ENCODE data around the gene CXCL16.
"Not testable (repeated sequence)": the region's sequence is repeated elsewhere in the genome, so short reads cannot be mapped to it uniquely, and the experiment has no call there.

CXCL16 gene

GRCh38 chr17:4721203-4722135 lies 18.3 kb downstream of the CXCL16 start:
- DNase-seq (ENCODE audit: low read depth) = no peak

GRCh38 chr17:4720787-4721186 lies 18.9 kb downstream of the CXCL16 start:
- no peak for DNase-seq (ENCODE audit: low read depth)

GRCh38 chr17:4719684-4720221 lies 20.0 kb downstream of the CXCL16 start:
- no peak for DNase-seq (ENCODE audit: low read depth)

- no peak for DNase-seq (ENCODE audit: low read depth)
Measured at GRCh38 chr17:4719146-4719545, 20.6 kb downstream of the CXCL16 start.

- no peak for DNase-seq (ENCODE audit: low read depth)
Measured at GRCh38 chr17:4718276-4718675, 21.5 kb downstream of the CXCL16 start.

- DNase-seq (ENCODE audit: low read depth) = no peak
Measured at GRCh38 chr17:4717791-4718190, 21.9 kb downstream of the CXCL16 start.

GRCh38 chr17:4716081-4716480 lies 23.6 kb downstream of the CXCL16 start:
- no peak for DNase-seq (ENCODE audit: low read depth)

GRCh38 chr17:4715063-4715744 lies 24.5 kb downstream of the CXCL16 start:
- DNase-seq (ENCODE audit: low read depth) = no peak

GRCh38 chr17:4714340-4715062 lies 25.2 kb downstream of the CXCL16 start:
- DNase-seq (ENCODE audit: low read depth) = not testable (repeated sequence)

- no peak for DNase-seq (ENCODE audit: low read depth)
Measured at GRCh38 chr17:4712526-4712925, 27.2 kb downstream of the CXCL16 start.

GRCh38 chr17:4711661-4712181 lies 28.0 kb downstream of the CXCL16 start:
- DNase-seq (ENCODE audit: low read depth) = no peak

GRCh38 chr17:4710693-4711634 lies 28.8 kb downstream of the CXCL16 start:
- no peak for DNase-seq (ENCODE audit: low read depth)

- DNase-seq (ENCODE audit: low read depth) = peak; percentile 98
Measured at GRCh38 chr17:4709794-4710692, 29.7 kb downstream of the CXCL16 start, which contains the start of gene ARRB2. Gene ARRB2 (plus strand): TSS chr17:4710632. CDS start chr17:4710722, 90 bp downstream.

- no peak for DNase-seq (ENCODE audit: low read depth)
Measured at GRCh38 chr17:4708436-4708835, 31.3 kb downstream of the CXCL16 start.

GRCh38 chr17:4706121-4706520 lies 33.6 kb downstream of the CXCL16 start:
- DNase-seq (ENCODE audit: low read depth) = no peak

GRCh38 chr17:4704991-4705390 lies 34.7 kb downstream of the CXCL16 start:
- DNase-seq (ENCODE audit: low read depth) = no peak

GRCh38 chr17:4704574-4704907 lies 35.2 kb downstream of the CXCL16 start:
- DNase-seq (ENCODE audit: low read depth) = not testable (repeated sequence)

- no peak for DNase-seq (ENCODE audit: low read depth)
Measured at GRCh38 chr17:4703330-4703691, 36.4 kb downstream of the CXCL16 start.

- no peak for DNase-seq (ENCODE audit: low read depth)
Measured at GRCh38 chr17:4701116-4701515, 38.6 kb downstream of the CXCL16 start.

Measured in fibroblast of the conjunctiva (primary cell).